HG03280 (cell line): Measurements from ENCODE around the gene LIN52.
"Not testable (repeated sequence)": the region's sequence is repeated elsewhere in the genome, so short reads cannot be mapped to it uniquely, and the experiment has no call there.

Experiments
- ATAC-seq: cut with Tn5 transposase; IDR thresholded peaks from one replicate; pipeline ENCODE4 v1.9.1; 2021; ENCODE audit warnings: mild to moderate bottlenecking, moderate library complexity; ENCODE audit not compliant: unreplicated experiment

LIN52 gene

DNA sequence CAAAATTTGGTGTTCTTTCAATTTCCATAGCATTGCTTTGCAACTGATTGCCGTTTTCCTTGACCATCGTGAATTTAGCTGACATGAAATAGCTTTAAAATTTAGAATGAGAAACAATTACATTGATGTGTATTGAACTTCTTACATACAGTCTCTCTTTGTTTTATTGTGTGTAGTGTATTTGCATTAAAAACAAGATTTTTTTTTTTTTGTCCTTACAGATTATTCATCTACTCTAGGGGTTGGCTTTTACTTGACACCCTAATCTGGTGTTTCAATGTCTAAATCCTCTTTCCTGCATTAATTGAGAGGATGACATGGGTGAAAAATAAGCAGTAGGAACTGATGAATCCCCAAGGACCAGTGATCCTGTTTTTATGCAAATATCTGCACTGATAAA is 20.6 kb downstream of the LIN52 start:
- ATAC-seq: no peak

DNA sequence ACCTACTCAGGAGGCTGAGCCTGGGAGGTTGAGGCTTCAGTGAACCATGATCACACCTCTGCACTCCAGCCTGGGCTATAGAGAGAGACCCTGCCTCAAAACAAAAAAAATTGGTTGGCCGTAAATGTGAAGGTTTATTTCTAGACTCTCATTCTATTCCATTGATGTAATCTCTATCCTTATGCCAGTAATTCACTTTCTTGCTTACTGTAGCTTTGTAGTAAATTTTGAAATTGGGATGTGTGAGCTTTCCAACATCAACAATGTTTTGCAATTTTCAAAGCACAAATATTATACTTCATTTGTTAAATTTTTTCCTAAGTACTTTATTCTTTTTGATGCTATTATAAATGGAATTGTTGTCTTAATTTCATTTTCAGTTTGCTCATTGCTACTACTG is 24.6 kb downstream of the LIN52 start:
- ATAC-seq: no peak

DNA sequence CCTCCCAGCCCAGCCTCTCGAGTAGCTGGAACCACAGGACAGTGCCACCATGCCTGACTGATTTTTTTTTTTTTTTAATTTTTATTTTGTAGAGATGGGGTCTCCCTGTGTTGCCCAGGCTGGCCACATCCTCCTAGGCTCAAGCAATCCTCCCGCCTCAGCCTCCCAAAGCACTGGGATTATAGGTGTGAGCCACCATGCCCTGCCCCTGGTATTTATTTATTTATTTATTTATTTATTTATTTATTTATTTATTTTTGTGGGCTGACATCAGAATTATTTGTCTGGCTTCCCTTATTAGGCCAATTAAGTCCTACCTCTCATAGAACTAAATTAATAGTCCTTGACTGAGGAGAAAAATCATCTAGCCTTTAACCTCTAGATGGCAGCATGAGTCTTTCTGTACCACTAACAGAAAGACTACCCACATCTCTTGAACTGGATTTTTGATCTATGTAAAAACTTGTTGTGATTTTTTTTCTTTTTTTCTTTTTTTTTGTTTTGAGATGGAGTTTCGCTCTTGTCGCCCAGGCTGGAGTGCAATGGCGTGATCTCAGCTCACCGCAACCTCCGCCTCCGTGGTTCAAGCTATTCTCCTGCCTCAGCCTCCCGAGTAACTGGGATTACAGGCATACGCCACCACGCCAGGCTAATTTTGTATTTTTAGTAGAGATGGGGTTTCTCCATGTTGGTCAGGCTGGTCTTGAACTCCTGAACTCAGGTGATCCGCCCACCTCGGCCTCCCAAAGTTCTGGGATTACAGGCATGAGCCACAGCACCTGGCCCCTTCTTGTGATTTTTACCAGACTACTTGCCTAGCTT is 26.9 kb downstream of the LIN52 start:
- ATAC-seq: peak; percentile 54

- ATAC-seq: not testable (repeated sequence)
Observed at GRCh38 chr14:74125487-74125886, 40.7 kb downstream of the LIN52 start.

DNA sequence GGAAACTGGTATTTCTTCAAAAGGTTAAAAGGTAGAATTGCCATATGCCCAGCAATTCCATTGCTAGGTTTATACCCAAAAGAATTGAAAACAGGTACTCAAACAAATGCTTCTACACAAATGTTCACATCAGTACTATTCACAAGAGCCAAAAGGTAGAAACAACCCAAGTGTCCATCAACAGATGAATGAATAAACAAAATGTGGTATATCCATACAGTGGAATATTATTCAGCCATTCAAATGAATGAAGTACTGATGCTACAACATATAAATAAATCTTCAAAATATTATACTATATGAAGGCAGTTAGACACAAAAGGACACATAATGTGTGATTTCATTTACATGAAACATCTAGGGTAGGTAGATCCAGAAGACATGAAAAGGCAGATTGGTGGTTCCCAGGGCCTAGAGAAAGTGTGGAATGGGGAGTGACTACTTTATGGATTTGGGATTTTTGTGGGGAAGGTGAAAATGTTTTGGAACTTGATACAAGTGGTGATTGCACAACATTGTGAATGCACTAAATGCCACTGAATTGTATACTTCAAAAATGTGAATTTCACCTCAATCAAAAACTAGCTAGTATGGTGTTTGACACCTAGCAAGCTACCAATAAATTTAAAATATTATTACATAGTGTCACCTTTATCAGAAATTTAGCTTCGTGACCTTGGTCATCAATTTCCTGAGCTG is 41.7 kb downstream of the LIN52 start:
- ATAC-seq: no peak

GRCh38 chr14:74127634-74128033 is 42.9 kb downstream of the LIN52 start:
- no peak for ATAC-seq

DNA sequence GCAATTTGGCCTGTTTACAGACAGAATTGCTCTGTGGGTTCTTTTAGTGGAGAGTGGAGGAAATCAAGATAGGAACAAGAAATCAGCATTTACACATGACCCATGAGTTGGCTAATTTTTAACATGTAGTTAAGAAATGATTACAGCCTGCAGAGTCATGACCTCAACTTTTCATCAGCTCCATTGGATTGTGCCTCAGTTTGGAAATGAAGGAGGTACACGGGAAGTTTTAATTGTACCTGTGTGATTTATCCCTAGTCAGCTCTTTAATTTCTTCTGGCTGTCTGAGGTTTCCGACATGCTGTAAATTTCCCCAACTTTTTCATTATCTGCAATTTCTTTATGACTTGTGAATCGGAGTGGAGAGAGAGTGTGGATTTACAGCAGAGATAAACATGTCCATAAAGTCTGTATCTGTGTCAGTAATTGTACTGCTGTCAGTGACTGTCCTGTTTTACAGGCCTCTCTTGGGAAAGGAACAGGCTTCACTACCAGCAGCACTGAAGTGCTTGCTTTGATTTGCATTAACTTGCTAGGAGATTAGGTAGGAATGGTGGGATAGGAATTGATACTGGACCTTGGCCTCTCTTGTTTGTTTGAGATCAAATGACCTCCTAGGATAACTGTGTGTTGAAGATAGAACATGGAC is 49.2 kb downstream of the LIN52 start:
- ATAC-seq: no peak

GRCh38 chr14:74134484-74134883 is 49.7 kb downstream of the LIN52 start:
- ATAC-seq: no peak

DNA sequence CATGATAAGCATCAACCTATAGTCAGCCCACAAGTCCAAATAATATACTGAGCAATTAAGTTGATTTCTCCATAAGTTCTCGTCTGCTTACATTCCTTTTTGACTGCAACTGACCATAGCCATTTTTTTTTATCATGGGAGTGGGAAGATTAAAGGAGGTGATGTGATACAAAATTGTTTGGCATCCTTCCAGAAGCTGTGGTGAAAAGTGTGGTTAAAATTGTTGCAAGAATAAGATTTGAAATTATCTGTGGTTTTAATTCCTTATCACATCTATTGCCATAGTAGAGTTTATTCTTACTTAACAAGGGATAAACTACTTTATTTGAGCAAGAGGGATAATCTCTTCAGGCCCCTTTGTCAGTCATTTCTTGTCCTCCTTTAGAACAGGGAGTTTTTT is 50.7 kb downstream of the LIN52 start:
- ATAC-seq: no peak

GRCh38 chr14:74140374-74140850 is 55.7 kb downstream of the LIN52 start:
- no peak for ATAC-seq

DNA sequence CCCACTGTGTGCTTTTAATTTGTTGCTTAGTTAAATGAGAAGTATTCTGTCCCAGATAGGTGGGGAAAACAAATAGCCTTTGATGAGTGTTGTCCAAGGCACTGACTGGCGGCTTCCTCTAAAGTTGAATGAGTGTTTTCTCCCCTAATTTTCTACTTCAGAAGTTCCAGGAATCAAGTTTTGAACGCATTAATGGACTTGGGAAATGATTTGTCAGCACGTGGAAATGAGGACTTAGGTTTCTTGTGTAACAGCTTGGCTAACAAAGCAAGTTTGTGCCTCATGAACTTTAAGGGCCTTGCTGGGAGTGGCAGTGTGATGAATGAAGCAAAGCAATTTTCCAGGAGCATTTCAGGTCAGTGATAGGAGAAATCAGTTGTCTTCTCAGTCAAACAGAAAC is 56.9 kb downstream of the LIN52 start:
- no peak for ATAC-seq

DNA sequence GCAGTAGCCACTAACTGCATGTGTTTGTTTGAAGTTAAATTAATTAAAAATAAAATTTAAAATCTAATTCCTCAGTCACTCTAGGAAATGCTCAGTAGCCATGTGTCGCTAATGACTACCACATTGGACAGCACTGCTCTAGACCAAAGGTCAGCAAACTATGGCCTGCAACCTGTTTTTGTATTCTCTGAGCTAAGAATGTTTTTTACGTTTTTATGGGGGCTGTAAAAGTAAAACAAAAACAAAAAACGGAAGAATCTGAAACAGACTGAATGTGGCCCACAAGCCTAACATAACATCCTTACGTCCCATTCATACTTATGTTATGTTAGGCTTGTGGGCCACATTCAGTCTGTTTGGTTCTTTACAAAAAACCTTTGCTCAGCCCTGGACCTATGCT is 57.8 kb downstream of the LIN52 start:
- no peak for ATAC-seq

- ATAC-seq: no peak
Observed at GRCh38 chr14:74144789-74145188, 60.0 kb downstream of the LIN52 start.

DNA sequence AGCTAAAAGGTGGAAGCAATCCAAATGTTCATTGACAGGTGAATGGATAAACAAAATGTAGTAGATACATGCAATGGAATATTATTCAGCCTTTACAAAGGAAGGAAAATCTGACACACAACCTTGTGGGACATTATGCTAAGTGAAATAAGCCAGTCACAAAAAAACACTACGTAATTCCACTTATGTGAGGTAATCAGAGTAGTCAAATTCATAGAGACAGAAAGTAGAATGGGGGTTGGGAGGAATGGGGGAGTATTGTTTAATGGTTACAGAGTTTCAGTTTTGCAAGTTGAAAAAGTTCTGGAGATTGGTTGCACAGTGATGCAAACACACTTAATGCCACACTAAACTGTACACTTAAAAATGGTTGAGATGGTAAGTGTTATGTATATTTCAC is 62.8 kb downstream of the LIN52 start:
- ATAC-seq: no peak

GRCh38 chr14:74148705-74149104 is 63.9 kb downstream of the LIN52 start:
- no peak for ATAC-seq

DNA sequence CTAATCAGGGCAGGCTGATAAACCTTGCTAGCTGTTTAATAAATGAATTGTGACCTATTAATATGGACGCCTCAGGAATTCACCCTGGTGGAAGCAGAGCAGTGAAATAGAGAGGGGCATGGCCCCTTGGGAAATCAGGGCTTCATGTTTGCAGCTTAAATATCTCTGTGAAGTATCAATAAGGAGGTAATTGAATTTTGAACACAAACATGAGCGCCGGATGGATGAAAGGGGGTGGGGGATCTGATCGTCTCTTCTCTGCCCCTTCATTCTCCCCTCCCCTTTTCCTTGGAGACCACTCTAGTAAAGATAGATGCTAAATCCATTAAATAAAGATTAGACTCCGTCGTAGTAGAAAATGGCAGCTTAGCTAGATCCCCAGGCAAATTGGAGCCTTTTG is 70.5 kb downstream of the LIN52 start:
- no peak for ATAC-seq

GRCh38 chr14:74155749-74156148 is 71.0 kb downstream of the LIN52 start:
- ATAC-seq: no peak

DNA sequence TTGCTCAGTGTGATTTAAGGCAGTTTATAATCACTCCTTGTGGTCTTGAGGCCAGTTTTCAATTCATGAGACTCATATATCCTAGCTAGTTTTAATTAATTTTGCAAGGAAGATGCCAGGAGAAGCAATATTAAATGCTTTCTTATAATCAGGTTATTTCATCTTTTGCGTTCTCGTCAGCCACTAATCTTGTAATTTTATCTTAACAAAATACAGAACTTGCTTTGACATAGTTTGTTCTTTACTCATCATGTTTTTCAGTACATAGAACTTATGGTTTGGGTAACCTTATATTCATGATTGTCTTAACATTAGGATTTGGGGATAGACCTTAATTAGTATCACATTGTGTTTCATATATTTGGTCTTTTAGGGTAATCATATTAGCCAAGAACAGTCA is 76.0 kb downstream of the LIN52 start:
- ATAC-seq: no peak

DNA sequence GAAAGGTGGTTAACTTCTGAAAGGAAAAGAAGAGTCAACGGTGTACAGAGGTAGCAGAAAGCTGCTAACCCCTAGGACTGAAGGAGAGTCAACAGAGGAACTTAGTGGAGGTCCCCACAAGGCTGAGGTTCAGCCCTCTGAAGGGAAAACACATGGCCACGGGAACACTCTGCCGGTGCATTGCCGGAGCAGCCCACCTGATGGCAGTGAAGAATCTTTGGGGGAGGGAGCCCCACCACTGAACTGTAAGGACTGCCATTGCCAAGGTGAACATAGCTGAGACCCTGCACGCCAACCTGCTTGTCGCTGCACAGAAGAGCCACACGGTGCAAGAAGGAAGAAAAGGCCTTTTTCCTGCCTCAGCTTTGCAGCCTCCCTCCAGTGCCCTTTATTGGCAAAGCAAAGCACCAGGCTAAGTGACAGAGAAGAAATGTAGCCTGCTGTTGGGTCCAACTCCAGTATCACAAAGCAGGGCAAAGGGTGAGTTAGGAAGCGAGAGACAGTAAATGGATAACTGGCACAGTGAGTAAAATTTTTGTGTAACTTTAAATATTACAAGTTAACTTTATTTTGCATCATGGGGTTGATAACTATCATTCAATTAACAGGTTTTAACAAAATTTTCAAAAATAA is 76.9 kb downstream of the LIN52 start:
- ATAC-seq: no peak

- ATAC-seq: no peak
Observed at GRCh38 chr14:74169906-74170305, 85.2 kb downstream of the LIN52 start.

DNA sequence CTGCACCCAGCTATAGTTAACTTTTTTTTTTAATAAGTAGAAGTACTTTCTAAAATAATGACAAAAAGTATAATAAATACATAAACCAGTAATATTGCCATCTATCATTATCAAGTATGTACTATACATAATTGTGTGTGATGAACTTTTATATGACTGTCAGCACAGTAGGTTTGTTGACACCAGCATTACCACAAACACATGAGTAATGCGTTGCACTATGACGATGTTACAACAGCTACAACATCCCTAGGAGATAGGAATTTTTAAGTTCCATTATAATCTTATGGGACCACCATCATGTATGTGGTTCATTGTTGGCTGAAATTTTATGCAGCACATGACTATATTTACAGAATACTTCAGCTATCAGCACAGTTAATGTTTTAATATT is 91.6 kb downstream of the LIN52 start:
- no peak for ATAC-seq
